ENCODE data around the gene PLEKHM1.
"Not testable (repeated sequence)": the region's sequence is repeated elsewhere in the genome, so short reads cannot be mapped to it uniquely, and the experiment has no call there.

GRCh38 chr17:45454341-45454740 is 36.2 kb downstream of the PLEKHM1 start:
- TF ChIP-seq, protein P1, sequence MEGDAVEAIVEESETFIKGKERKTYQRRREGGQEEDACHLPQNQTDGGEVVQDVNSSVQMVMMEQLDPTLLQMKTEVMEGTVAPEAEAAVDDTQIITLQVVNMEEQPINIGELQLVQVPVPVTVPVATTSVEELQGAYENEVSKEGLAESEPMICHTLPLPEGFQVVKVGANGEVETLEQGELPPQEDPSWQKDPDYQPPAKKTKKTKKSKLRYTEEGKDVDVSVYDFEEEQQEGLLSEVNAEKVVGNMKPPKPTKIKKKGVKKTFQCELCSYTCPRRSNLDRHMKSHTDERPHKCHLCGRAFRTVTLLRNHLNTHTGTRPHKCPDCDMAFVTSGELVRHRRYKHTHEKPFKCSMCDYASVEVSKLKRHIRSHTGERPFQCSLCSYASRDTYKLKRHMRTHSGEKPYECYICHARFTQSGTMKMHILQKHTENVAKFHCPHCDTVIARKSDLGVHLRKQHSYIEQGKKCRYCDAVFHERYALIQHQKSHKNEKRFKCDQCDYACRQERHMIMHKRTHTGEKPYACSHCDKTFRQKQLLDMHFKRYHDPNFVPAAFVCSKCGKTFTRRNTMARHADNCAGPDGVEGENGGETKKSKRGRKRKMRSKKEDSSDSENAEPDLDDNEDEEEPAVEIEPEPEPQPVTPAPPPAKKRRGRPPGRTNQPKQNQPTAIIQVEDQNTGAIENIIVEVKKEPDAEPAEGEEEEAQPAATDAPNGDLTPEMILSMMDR (IDR thresholded peaks at IDR 0.05) = not testable (repeated sequence)
- not testable (repeated sequence) for TF ChIP-seq POLR2A (IDR thresholded peaks at IDR 0.05)

Measured in Peyer's patch (tissue), 4 donors.